ENCODE measurements around the gene OR4M2. TPM values are rescaled to one million over a fixed set of nuclear protein-coding genes. Genes with fewer than 3 reads are reported as not detected.
"Not testable (repeated sequence)": the region's sequence is repeated elsewhere in the genome, so short reads cannot be mapped to it uniquely, and the experiment has no call there.

The OR4M2 gene, protein sequence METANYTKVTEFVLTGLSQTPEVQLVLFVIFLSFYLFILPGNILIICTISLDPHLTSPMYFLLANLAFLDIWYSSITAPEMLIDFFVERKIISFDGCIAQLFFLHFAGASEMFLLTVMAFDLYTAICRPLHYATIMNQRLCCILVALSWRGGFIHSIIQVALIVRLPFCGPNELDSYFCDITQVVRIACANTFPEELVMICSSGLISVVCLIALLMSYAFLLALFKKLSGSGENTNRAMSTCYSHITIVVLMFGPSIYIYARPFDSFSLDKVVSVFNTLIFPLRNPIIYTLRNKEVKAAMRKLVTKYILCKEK
- total RNA-seq (2022) = not detected in 2 replicates
- not detected for Bru-seq, nascent RNA
- not detected for BruChase-seq, experiment 1, labeled RNA remaining after a 2-hour chase
- not detected for BruChase-seq, experiment 2, labeled RNA remaining after a 6-hour chase
- long read RNA-seq = 0 reads

DNA sequence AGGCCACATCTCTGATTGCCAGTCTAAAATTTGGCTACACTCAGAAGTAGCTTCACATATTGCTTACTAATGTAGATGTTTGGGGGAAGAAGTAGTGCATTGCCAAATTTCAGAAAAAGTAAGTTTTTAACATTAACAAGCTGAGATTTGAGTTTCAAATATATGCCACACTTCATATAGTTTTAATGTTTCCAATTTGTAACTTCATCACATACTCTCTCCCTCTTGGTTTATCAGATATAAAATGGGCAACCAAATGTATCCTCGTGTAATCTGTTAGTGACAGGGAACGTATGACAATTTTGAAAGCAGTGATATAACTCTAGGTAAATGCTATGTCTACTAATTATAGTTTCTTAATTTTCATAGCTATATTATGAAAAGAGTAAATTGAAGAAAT lies at the start of gene OR4M2:
Gene OR4M2 (plus strand): TSS at position 301 of the 400 bp plus-strand sequence. CDS start 98 bp downstream, at position 399.
- H3K27ac Mint-ChIP-seq (ENCODE audit: unreplicated experiment); H3K4me3 ChIP-seq (ENCODE audit: low read depth, low read length); H3K36me3 ChIP-seq (ENCODE audit: control insufficient read depth, insufficient read depth, low read length); H3K36me3 Mint-ChIP-seq (ENCODE audit: insufficient read depth, unreplicated experiment); CTCF ChIA-PET; H3K4me1 ChIP-seq; H3K27me3 ChIP-seq (replicated peaks; ENCODE audit: control insufficient read depth, insufficient read depth, low read length); H3K4me1 Mint-ChIP-seq (ENCODE audit: low read depth, unreplicated experiment); DNase-seq; intact Hi-C loops (cut with micrococcal nuclease; ENCODE audit: unreplicated experiment); H3K27me3 Mint-ChIP-seq (ENCODE audit: insufficient read depth, unreplicated experiment); H3K9me3 Mint-ChIP-seq (ENCODE audit: unreplicated experiment); H3K9me3 ChIP-seq; POLR2A ChIA-PET; H3K4me3 Mint-ChIP-seq (ENCODE audit: unreplicated experiment); BruUV-seq (replicated peaks): not testable (repeated sequence)

DNA sequence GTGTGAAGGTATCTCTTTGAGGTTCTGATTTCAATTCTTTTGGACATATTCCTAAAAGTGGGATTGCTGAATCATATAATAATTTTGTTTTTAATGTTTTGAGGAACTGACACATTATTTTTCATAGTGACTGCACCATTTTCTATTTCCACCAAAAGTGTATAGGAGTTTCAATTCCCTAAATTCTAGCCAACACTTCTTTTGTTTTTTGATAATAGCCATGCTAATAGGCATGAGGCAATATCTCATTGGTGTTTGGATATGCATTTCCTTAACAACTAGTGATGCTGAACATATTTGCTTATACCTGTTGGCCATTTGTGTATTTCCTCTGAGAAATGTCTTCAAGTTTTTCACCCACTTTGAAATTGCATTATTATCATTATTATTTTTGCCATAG lies 11.1 kb upstream of the OR4M2 start:
- POLR2A ChIA-PET; H3K4me3 Mint-ChIP-seq (ENCODE audit: unreplicated experiment); H3K27ac Mint-ChIP-seq (ENCODE audit: unreplicated experiment); H3K36me3 ChIP-seq (ENCODE audit: control insufficient read depth, insufficient read depth, low read length); H3K27me3 ChIP-seq (replicated peaks; ENCODE audit: control insufficient read depth, insufficient read depth, low read length); H3K4me3 ChIP-seq (ENCODE audit: low read depth, low read length); DNase-seq; intact Hi-C loops (cut with micrococcal nuclease; ENCODE audit: unreplicated experiment); H3K9me3 ChIP-seq; H3K4me1 Mint-ChIP-seq (ENCODE audit: low read depth, unreplicated experiment); H3K9me3 Mint-ChIP-seq (ENCODE audit: unreplicated experiment); H3K4me1 ChIP-seq; H3K27me3 Mint-ChIP-seq (ENCODE audit: insufficient read depth, unreplicated experiment); CTCF ChIA-PET; BruUV-seq (replicated peaks); H3K36me3 Mint-ChIP-seq (ENCODE audit: insufficient read depth, unreplicated experiment): not testable (repeated sequence)

DNA sequence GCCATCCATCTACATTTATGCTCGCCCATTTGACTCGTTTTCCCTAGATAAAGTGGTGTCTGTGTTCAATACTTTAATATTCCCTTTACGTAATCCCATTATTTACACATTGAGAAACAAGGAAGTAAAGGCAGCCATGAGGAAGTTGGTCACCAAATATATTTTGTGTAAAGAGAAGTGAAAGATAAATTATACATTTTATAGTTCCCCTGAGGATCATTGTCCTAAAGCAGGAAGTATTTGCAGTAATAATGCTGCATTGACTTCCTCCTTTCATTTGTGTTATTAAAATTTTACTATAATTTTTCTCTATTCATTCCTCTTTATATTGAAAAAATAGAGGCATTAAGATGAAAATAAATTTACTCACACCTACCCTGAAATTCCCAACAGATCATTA lies 1.1 kb downstream of the OR4M2 start:
- H3K4me1 Mint-ChIP-seq (ENCODE audit: low read depth, unreplicated experiment); H3K27me3 ChIP-seq (replicated peaks; ENCODE audit: control insufficient read depth, insufficient read depth, low read length); CTCF ChIA-PET; DNase-seq; H3K9me3 ChIP-seq; intact Hi-C loops (cut with micrococcal nuclease; ENCODE audit: unreplicated experiment); BruUV-seq (replicated peaks); H3K27me3 Mint-ChIP-seq (ENCODE audit: insufficient read depth, unreplicated experiment); H3K36me3 ChIP-seq (ENCODE audit: control insufficient read depth, insufficient read depth, low read length); POLR2A ChIA-PET; H3K9me3 Mint-ChIP-seq (ENCODE audit: unreplicated experiment); H3K4me1 ChIP-seq; H3K4me3 ChIP-seq (ENCODE audit: low read depth, low read length); H3K4me3 Mint-ChIP-seq (ENCODE audit: unreplicated experiment); H3K36me3 Mint-ChIP-seq (ENCODE audit: insufficient read depth, unreplicated experiment); H3K27ac Mint-ChIP-seq (ENCODE audit: unreplicated experiment): not testable (repeated sequence)

DNA sequence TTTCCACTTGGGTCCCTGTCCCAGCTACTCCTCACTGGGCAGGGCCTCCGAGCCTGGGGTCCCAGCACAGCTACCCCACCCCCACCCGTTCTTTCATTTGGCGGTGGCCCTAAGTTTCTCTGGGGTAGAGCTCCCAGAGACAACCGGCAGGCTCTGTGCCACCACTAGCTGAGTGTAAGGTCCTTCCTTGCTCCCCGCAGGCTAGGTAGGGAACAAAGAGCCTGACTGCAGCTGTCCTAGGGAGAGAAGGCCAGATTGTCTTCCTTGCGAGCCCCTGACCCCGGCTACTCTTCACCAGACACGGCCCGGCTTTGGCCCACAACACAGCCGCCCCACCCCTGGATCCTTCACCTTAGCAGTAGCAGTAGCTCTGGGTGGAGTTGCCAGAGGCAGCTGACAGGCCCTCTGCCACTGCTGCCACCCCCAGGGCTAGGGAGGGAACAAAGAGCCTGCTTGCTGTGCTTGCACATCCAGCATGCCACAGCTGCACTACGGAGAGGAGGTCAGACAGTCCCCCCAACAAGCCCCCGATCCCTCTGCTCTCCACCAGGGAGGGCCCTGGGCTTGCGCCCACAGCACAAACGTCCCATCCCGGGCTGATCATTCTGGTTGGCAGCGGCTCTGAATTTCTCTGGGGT lies 18.4 kb downstream of the OR4M2 start:
- intact Hi-C loops (cut with micrococcal nuclease; ENCODE audit: unreplicated experiment); H3K4me3 Mint-ChIP-seq (ENCODE audit: unreplicated experiment); H3K36me3 ChIP-seq (ENCODE audit: control insufficient read depth, insufficient read depth, low read length); H3K36me3 Mint-ChIP-seq (ENCODE audit: insufficient read depth, unreplicated experiment); BruUV-seq (replicated peaks); H3K4me3 ChIP-seq (ENCODE audit: low read depth, low read length); H3K27ac Mint-ChIP-seq (ENCODE audit: unreplicated experiment); H3K4me1 ChIP-seq; POLR2A ChIA-PET; H3K27me3 ChIP-seq (replicated peaks; ENCODE audit: control insufficient read depth, insufficient read depth, low read length); CTCF ChIA-PET; H3K9me3 ChIP-seq; H3K9me3 Mint-ChIP-seq (ENCODE audit: unreplicated experiment); H3K27me3 Mint-ChIP-seq (ENCODE audit: insufficient read depth, unreplicated experiment); DNase-seq; H3K4me1 Mint-ChIP-seq (ENCODE audit: low read depth, unreplicated experiment): not testable (repeated sequence)

DNA sequence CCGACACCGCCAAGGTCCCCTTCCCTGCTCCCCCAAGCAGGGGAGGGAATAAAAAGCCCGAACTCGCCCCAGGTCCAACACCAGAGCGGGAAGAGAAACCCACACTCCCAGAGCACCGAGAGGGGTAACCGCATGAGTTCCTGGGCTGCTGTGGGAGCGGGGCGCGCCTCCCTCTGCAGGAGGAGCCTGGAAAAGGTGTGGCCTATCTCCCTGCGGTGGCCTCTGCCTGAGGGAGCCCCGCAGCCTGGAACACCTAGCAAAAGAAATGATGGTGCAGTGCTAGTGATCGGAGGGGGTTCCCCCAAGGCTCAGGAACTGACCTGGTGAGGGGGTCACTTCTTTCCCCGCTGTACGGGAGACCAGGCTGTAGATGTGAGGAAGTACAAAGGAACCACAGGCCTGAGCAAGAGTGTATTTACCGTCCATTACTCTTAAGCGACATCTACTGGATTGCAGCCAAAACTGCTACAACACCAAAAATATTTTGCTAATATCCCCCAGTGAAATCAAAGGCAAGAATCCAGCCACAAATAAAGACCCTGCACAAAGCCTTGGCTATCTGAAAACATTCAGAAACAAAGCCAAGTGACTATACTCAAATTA lies 19.1 kb downstream of the OR4M2 start:
- H3K36me3 Mint-ChIP-seq (ENCODE audit: insufficient read depth, unreplicated experiment); H3K9me3 Mint-ChIP-seq (ENCODE audit: unreplicated experiment); DNase-seq; H3K4me1 Mint-ChIP-seq (ENCODE audit: low read depth, unreplicated experiment); H3K27me3 Mint-ChIP-seq (ENCODE audit: insufficient read depth, unreplicated experiment); H3K27me3 ChIP-seq (replicated peaks; ENCODE audit: control insufficient read depth, insufficient read depth, low read length); CTCF ChIA-PET; H3K27ac Mint-ChIP-seq (ENCODE audit: unreplicated experiment); H3K4me3 ChIP-seq (ENCODE audit: low read depth, low read length); H3K4me1 ChIP-seq; BruUV-seq (replicated peaks); intact Hi-C loops (cut with micrococcal nuclease; ENCODE audit: unreplicated experiment); H3K9me3 ChIP-seq; H3K4me3 Mint-ChIP-seq (ENCODE audit: unreplicated experiment); POLR2A ChIA-PET; H3K36me3 ChIP-seq (ENCODE audit: control insufficient read depth, insufficient read depth, low read length): not testable (repeated sequence)

DNA sequence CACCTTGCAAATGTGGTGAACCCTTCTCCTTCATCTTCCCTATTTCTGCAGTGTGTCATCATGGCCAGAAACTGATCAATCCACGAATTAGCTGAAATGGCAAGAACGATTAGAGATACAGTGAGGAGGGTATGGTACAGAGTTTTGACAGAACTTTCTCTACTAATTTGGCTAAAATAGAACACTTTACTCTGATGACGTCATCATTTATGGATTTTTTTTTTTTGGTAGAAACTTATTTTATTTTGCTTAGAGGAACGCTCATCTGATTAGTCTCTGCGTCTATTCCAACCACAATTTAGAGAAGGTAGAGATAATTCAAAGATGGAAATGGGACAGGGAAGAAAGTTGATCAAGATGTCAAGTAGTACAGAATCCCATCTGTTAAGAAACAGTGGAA lies 41.7 kb downstream of the OR4M2 start:
- H3K4me3 ChIP-seq (ENCODE audit: low read depth, low read length); POLR2A ChIA-PET; H3K27me3 Mint-ChIP-seq (ENCODE audit: insufficient read depth, unreplicated experiment); H3K27ac Mint-ChIP-seq (ENCODE audit: unreplicated experiment); CTCF ChIA-PET; DNase-seq; BruUV-seq (replicated peaks); H3K27me3 ChIP-seq (replicated peaks; ENCODE audit: control insufficient read depth, insufficient read depth, low read length); H3K4me1 Mint-ChIP-seq (ENCODE audit: low read depth, unreplicated experiment); H3K9me3 ChIP-seq; intact Hi-C loops (cut with micrococcal nuclease; ENCODE audit: unreplicated experiment); H3K36me3 Mint-ChIP-seq (ENCODE audit: insufficient read depth, unreplicated experiment); H3K4me3 Mint-ChIP-seq (ENCODE audit: unreplicated experiment); H3K36me3 ChIP-seq (ENCODE audit: control insufficient read depth, insufficient read depth, low read length); H3K9me3 Mint-ChIP-seq (ENCODE audit: unreplicated experiment); H3K4me1 ChIP-seq: not testable (repeated sequence)
